Chondrocyte (in vitro differentiated cells): Measurements from ENCODE around the gene POMGNT2. TPM values are rescaled to one million over a fixed set of nuclear protein-coding genes. Genes with fewer than 3 reads are reported as not detected.

Source experiments
- DNase-seq: peaks from one replicate; pipeline ENCODE4 v3.0.0; 2021; ENCODE audit warnings: mixed read lengths, low spot score
- H3K27ac Mint-ChIP-seq: one replicate; pipeline ENCODE4 v1.8.0; 2021; ENCODE audit warnings: mild to moderate bottlenecking, moderate library complexity, mixed read lengths; ENCODE audit not compliant: unreplicated experiment
- H3K27me3 Mint-ChIP-seq: 2 replicates; pipeline ENCODE4 v1.8.0; 2021; ENCODE audit warnings: low read depth, mixed read lengths
- H3K36me3 Mint-ChIP-seq: 2 replicates; pipeline ENCODE4 v1.8.0; 2021; ENCODE audit warnings: low read depth, mixed read lengths
- H3K4me1 Mint-ChIP-seq: 2 replicates; pipeline ENCODE4 v1.8.0; 2021; ENCODE audit warnings: low read depth, mild to moderate bottlenecking, mixed read lengths
- H3K4me3 Mint-ChIP-seq: one replicate; pipeline ENCODE4 v1.8.0; 2021; ENCODE audit warnings: mild to moderate bottlenecking, moderate library complexity, mixed read lengths; ENCODE audit not compliant: unreplicated experiment
- H3K9me3 Mint-ChIP-seq: 2 replicates; pipeline ENCODE4 v1.8.0; 2021; ENCODE audit warnings: low read depth, mixed read lengths
- total RNA-seq: library from RNA; stranded (reverse); gene quantifications from 3 replicates; pipeline ENCODE4 v1.2.1, GENCODE V29; 2021
- TF ChIP-seq, protein P1 (sequence below): fragments of 200-600 bp; sonication (generic); IDR thresholded peaks from 2 replicates; pipeline ENCODE4 v1.5.0; 2021; ENCODE audit warnings: antibody characterized with exemption, mild to moderate bottlenecking, moderate library complexity

POMGNT2 gene
- total RNA-seq, 1 donor from 2014 or later: 14.3 TPM

DNA sequence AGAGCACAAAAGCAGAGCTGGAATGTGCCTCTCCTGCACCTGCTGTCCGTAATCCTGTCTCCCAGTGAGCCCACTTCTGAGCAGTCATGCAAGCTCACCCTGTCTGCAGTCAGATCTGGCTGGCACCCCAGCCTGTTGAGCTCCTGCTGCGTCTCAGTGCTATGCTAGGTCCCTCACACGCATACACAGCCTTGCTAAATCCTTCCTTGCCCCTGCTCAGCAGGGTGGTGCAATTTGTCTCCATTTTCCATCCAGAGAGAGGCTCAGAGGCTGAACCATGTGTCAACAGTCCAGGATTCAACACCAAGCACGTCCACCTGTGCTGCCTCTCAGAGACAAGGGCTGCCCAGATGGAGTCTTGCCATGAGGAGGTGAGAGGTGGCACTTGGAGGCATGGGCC lies 11.0 kb downstream of the POMGNT2 start:
- Mint-ChIP-seq H3K9me3 (no peaks in the 10 kb centered on the region), H3K4me3 (no peak overlapping the region), H3K27ac (no peak overlapping the region), H3K36me3 (no peaks in the 10 kb centered on the region), H3K4me1 (no peaks in the 10 kb centered on the region), H3K27me3 (no peaks in the 10 kb centered on the region)
- TF ChIP-seq, protein P1, sequence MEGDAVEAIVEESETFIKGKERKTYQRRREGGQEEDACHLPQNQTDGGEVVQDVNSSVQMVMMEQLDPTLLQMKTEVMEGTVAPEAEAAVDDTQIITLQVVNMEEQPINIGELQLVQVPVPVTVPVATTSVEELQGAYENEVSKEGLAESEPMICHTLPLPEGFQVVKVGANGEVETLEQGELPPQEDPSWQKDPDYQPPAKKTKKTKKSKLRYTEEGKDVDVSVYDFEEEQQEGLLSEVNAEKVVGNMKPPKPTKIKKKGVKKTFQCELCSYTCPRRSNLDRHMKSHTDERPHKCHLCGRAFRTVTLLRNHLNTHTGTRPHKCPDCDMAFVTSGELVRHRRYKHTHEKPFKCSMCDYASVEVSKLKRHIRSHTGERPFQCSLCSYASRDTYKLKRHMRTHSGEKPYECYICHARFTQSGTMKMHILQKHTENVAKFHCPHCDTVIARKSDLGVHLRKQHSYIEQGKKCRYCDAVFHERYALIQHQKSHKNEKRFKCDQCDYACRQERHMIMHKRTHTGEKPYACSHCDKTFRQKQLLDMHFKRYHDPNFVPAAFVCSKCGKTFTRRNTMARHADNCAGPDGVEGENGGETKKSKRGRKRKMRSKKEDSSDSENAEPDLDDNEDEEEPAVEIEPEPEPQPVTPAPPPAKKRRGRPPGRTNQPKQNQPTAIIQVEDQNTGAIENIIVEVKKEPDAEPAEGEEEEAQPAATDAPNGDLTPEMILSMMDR: no peak
- no peak for DNase-seq

DNA sequence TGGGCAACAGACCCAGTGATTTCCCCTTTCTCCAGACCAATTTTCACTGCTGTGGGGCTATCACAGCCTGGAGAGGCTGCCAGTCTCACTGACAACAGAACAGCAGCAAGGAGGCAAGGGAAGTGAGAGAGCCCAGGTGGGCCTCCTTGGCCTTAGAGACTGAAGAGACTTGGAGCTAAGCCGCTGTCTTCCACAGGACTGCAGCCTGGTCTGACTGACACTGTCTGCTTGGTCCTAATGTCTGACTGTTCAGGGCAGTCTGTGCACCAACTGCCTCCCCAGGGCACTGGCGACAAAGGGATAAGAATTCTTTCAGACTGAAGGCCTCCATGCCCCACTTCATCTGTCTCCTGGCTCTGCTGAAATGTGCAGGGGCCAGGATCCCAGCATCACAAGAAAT lies 11.5 kb downstream of the POMGNT2 start:
- Mint-ChIP-seq H3K4me1 (no peaks in the 10 kb centered on the region), H3K27ac (no peak overlapping the region), H3K36me3 (no peaks in the 10 kb centered on the region), H3K4me3 (no peak overlapping the region), H3K27me3 (no peaks in the 10 kb centered on the region), H3K9me3 (no peaks in the 10 kb centered on the region)
- TF ChIP-seq, protein P1: no peak
- no peak for DNase-seq

DNA sequence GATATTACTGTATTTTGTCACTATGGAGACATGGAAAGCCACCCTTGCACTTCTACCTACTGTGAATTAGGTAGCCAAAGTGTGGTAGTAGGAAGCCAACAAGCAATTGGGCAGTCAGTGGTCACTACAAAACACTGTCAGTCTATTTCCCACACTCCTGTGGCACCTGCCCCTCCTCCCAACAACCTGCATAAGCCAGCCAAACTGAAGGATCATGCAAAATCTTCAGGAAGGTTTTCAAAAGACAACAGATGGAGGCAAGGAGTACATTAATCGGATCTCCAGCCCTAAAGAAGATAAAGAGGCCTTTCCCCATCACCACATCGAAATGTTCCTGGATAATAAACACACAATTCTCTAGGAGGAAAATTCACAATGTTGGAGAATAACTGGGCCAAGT lies 11.9 kb downstream of the POMGNT2 start:
- H3K27me3 Mint-ChIP-seq: no peaks in the 10 kb centered on the region
- H3K4me3 Mint-ChIP-seq: no peak overlapping the region
- H3K36me3 Mint-ChIP-seq: no peaks in the 10 kb centered on the region
- no peak for DNase-seq
- TF ChIP-seq, protein P1: no peak
- no peaks in the 10 kb centered on the region for H3K9me3 Mint-ChIP-seq
- H3K4me1 Mint-ChIP-seq: no peaks in the 10 kb centered on the region
- no peak overlapping the region for H3K27ac Mint-ChIP-seq

DNA sequence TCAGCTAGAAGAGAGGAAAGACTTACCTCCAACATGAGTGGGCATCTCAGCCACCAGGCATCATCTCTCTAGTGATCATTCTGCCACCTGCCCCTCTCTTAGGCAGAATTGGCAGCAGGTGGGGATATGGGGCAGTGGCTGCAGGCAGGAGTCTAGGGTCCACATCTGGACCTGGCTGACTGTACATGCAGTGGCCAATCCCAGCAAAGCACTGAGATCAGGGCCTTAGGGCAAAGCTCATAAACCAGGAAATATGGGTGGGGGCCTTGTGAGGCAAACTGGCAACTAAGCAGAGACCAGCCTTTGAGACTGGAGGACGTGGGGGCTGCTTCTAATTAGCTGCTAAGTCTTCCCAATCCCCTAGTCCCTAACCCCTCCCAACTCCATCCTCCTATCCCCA lies 12.9 kb downstream of the POMGNT2 start:
- TF ChIP-seq, protein P1: no peak
- DNase-seq: no peak
- Mint-ChIP-seq H3K36me3 (no peaks in the 10 kb centered on the region), H3K27ac (no peak overlapping the region), H3K4me3 (no peak overlapping the region), H3K27me3 (no peaks in the 10 kb centered on the region), H3K4me1 (no peaks in the 10 kb centered on the region), H3K9me3 (no peaks in the 10 kb centered on the region)

DNA sequence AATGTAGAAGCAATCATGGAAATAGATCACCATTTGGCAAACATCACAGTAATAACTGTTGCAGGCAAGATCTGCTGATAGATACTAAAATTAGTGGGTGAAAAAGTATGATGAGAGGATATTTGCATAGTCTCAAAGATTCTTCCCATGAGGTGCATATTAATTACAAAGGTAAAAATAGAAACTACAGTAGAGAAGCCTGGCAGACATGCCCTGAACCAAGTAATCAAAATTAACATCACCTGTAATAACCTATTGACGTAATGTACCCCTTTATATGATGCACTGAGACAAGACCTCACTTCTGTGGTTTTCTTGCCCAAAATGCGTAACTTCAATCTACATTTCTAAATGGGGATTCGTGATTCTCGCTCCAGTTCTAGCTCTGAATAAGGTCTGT lies 14.4 kb downstream of the POMGNT2 start:
- Mint-ChIP-seq H3K36me3 (no peaks in the 10 kb centered on the region), H3K27ac (no peak overlapping the region), H3K4me3 (no peak overlapping the region), H3K9me3 (no peaks in the 10 kb centered on the region), H3K4me1 (no peaks in the 10 kb centered on the region), H3K27me3 (no peaks in the 10 kb centered on the region)
- no peak for DNase-seq
- TF ChIP-seq, protein P1: no peak
